OCI-LY1 (cell line): ENCODE results near the gene CCHCR1.

ENCODE experiments used
- H2AFZ ChIP-seq: fragments of 200-600 bp; sonication (generic), shearing (Covaris generic); 2 replicates; pipeline ENCODE4 v1.6.0; 2014; ENCODE audit warnings: antibody characterized with exemption, mild to moderate bottlenecking, low read length
- H3F3A ChIP-seq: fragments of 200-600 bp; sonication (generic), shearing (Covaris generic); 2 replicates; pipeline ENCODE4 v1.6.0; 2014; ENCODE audit warnings: mild to moderate bottlenecking, antibody characterized with exemption, low read length, moderate library complexity; ENCODE audit not compliant: insufficient read depth
- H3K27ac ChIP-seq: fragments of 200-600 bp; sonication (generic); 2 replicates; pipeline ENCODE4 v1.5.1; 2014; ENCODE audit warnings: low read length, mixed run types, mild to moderate bottlenecking, low read depth; ENCODE audit not compliant: poor library complexity, severe bottlenecking
- H3K27me3 ChIP-seq: fragments of 200-600 bp; sonication (generic); 2 replicates; pipeline ENCODE4 v1.6.0; 2014; ENCODE audit warnings: antibody characterized with exemption, mild to moderate bottlenecking, low read length, moderate library complexity; ENCODE audit not compliant: insufficient read depth
- H3K36me3 ChIP-seq: fragments of 200-600 bp; sonication (generic); 2 replicates; pipeline ENCODE4 v1.6.1; 2014; ENCODE audit warnings: mild to moderate bottlenecking, antibody characterized with exemption, low read length, moderate library complexity, mixed read lengths; ENCODE audit not compliant: insufficient read depth
- H3K4me1 ChIP-seq: fragments of 200-600 bp; sonication (generic); 2 replicates; pipeline ENCODE4 v1.5.1; 2014; ENCODE audit warnings: mild to moderate bottlenecking, low read length, moderate library complexity; ENCODE audit not compliant: insufficient read depth, severe bottlenecking
- H3K4me2 ChIP-seq: fragments of 200-600 bp; sonication (generic), shearing (Covaris generic); 2 replicates; pipeline ENCODE4 v1.6.1; 2014; ENCODE audit warnings: low read length
- H3K4me3 ChIP-seq: fragments of 200-600 bp; sonication (generic); 2 replicates; pipeline ENCODE4 v1.5.1; 2014; ENCODE audit warnings: low read length, low read depth, mild to moderate bottlenecking, mixed read lengths; ENCODE audit not compliant: poor library complexity, severe bottlenecking
- H3K79me2 ChIP-seq: fragments of 200-600 bp; shearing (Covaris generic); 2 replicates; pipeline ENCODE4 v1.6.1; 2016; ENCODE audit warnings: mixed run types, low read length, mixed read lengths; ENCODE audit not compliant: insufficient read depth
- H3K9ac ChIP-seq: fragments of 200-600 bp; sonication (generic), shearing (Covaris generic); 2 replicates; pipeline ENCODE4 v1.6.1; 2014; ENCODE audit warnings: mild to moderate bottlenecking, low read length, mixed read lengths
- H3K9me2 ChIP-seq: fragments of 200-600 bp; sonication (generic), shearing (Covaris generic); 2 replicates; pipeline ENCODE4 v1.6.1; 2014; ENCODE audit warnings: low read depth, mild to moderate bottlenecking, low read length, mixed read lengths
- H3K9me3 ChIP-seq: fragments of 200-600 bp; shearing (Covaris generic); 2 replicates; pipeline ENCODE4 v1.6.1; 2014; ENCODE audit warnings: low read length, mixed read lengths
- H4K20me1 ChIP-seq: fragments of 200-600 bp; sonication (generic), shearing (Covaris generic); 2 replicates; pipeline ENCODE4 v1.6.0; 2016; ENCODE audit warnings: mild to moderate bottlenecking, low read length; ENCODE audit not compliant: insufficient read depth
- CTCF ChIP-seq: fragments of 200-600 bp; sonication (generic), shearing (Covaris generic); IDR thresholded peaks from 2 replicates; pipeline ENCODE4 v1.5.1; 2017; ENCODE audit warnings: mild to moderate bottlenecking, antibody characterized with exemption, low read length, moderate library complexity, mixed read lengths
- EZH2 ChIP-seq: fragments of 200-600 bp; sonication (generic), shearing (Covaris generic); IDR thresholded peaks from 2 replicates; pipeline ENCODE4 v1.8.0; 2017; ENCODE audit warnings: borderline replicate concordance, mixed run types, mild to moderate bottlenecking, antibody characterized with exemption, low read length, moderate library complexity, mixed read lengths

CCHCR1 gene

GRCh38 chr6:31174378-31174777 is 16.8 kb upstream of the CCHCR1 start:
- Histone ChIP-seq H3K9me3 (no peaks in the 10 kb centered on the region), H3K27ac (no peak overlapping the region), H3F3A (no peaks in the 10 kb centered on the region), H3K36me3 (no peaks in the 10 kb centered on the region), H3K27me3 (no peaks in the 10 kb centered on the region), H3K9me2 (no peaks in the 10 kb centered on the region), H3K79me2 (no peaks in the 10 kb centered on the region), H3K9ac (no peak overlapping the region), H3K4me3 (no peak overlapping the region), H2AFZ (no peak overlapping the region), H3K4me2 (no peak overlapping the region), H4K20me1 (no peaks in the 10 kb centered on the region), H3K4me1 (peaks cover 6% of the 10 kb centered on the region)
- TF ChIP-seq CTCF (no peak), EZH2 (no peak)

DNA sequence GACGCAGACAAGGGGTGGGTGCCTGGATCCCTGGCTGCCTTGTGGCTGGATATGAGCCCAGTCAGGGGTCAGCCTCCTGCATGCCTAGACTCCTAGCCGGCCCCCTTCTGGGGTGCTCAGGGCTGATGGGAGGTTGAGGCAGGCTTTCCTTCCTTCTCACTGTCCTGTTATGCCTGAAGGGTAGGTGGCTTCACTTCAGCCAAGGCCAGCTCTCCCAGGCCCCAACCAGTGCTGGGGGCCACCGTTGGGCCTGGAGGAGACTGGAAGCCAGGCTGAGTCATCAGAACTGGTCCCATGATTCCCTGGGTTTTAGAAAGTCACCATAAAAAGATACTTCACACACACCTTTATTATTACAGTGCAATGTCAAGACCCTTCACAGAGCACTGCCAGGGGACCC is 15.8 kb upstream of the CCHCR1 start:
- Histone ChIP-seq H3K9ac (no peak overlapping the region), H4K20me1 (no peaks in the 10 kb centered on the region), H3F3A (no peaks in the 10 kb centered on the region), H3K36me3 (no peaks in the 10 kb centered on the region), H3K4me2 (no peak overlapping the region), H3K4me1 (peaks cover 3% of the 10 kb centered on the region), H3K27ac (no peak overlapping the region), H3K9me3 (no peaks in the 10 kb centered on the region), H3K9me2 (no peaks in the 10 kb centered on the region), H3K79me2 (no peaks in the 10 kb centered on the region), H2AFZ (no peak overlapping the region), H3K27me3 (no peaks in the 10 kb centered on the region), H3K4me3 (no peak overlapping the region)
- TF ChIP-seq EZH2 (no peak), CTCF (no peak)

- H3K9ac ChIP-seq = no peak overlapping the region
- no peaks in the 10 kb centered on the region for H3K79me2 ChIP-seq
- H2AFZ ChIP-seq = no peak overlapping the region
- H3K9me3 ChIP-seq = no peaks in the 10 kb centered on the region
- H3K27me3 ChIP-seq = no peaks in the 10 kb centered on the region
- H3K4me2 ChIP-seq = no peak overlapping the region
- no peak overlapping the region for H3K4me3 ChIP-seq
- H3K9me2 ChIP-seq = no peaks in the 10 kb centered on the region
- no peaks in the 10 kb centered on the region for H3F3A ChIP-seq
- H3K36me3 ChIP-seq = no peaks in the 10 kb centered on the region
- H4K20me1 ChIP-seq = no peaks in the 10 kb centered on the region
- no peaks in the 10 kb centered on the region for H3K4me1 ChIP-seq
- H3K27ac ChIP-seq = no peak overlapping the region
- no peak for TF ChIP-seq EZH2
- TF ChIP-seq CTCF = no peak
Measured at GRCh38 chr6:31172973-31173384, 15.4 kb upstream of the CCHCR1 start.
